ENCODE results near the gene NTRK2. TPM values are rescaled to one million over a fixed set of nuclear protein-coding genes. Genes with fewer than 3 reads are reported as not detected.

Gene NTRK2
- total and polyA plus RNA-seq, 12 donors: 0.43 to 5.6 (median 2.1) TPM

DNA sequence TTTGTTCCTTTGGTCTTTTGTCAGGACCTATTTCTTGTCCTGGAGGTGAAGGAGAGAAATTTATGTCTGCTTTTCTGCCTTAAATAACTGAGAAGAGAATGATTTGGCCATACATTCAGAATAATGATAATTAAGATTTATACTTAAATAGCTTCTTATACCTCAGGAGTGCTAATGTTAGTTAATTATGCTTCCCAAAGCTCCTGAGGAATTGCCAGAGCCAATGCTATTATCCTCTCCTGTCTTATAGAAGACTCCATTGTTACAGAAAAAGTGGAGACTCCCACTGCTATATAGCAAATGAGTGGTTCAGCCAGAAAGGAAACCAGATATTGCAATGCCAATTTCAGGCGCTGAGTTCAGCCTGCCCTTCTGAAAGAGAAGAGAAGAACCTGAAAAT is 67.0 kb downstream of the NTRK2 start:
- Histone ChIP-seq H3K27me3 (no peaks in the 10 kb centered on the region), H3K9me3 (replicated peaks in 1 of 3) (no peaks in the 10 kb centered on the region), H3K4me3 (no peak overlapping the region), H3K36me3 (replicated peaks in 1 of 2) (no peaks in the 10 kb centered on the region), H3K27ac (no peak overlapping the region), H3K4me1 (replicated peaks in 1 of 2) (no peaks in the 10 kb centered on the region)
- TF ChIP-seq, protein P1, sequence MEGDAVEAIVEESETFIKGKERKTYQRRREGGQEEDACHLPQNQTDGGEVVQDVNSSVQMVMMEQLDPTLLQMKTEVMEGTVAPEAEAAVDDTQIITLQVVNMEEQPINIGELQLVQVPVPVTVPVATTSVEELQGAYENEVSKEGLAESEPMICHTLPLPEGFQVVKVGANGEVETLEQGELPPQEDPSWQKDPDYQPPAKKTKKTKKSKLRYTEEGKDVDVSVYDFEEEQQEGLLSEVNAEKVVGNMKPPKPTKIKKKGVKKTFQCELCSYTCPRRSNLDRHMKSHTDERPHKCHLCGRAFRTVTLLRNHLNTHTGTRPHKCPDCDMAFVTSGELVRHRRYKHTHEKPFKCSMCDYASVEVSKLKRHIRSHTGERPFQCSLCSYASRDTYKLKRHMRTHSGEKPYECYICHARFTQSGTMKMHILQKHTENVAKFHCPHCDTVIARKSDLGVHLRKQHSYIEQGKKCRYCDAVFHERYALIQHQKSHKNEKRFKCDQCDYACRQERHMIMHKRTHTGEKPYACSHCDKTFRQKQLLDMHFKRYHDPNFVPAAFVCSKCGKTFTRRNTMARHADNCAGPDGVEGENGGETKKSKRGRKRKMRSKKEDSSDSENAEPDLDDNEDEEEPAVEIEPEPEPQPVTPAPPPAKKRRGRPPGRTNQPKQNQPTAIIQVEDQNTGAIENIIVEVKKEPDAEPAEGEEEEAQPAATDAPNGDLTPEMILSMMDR (IDR thresholded peaks at IDR 0.05): no peak
- TF ChIP-seq POLR2A (IDR thresholded peaks at IDR 0.05): no peak
- WGBS, 4 donors: 68 to 74% (median 73%) methylated on average over 1 of the region's 1 CpG
- no peak for DNase-seq
- intact Hi-C loops (cut with DNase I): no loop called here

DNA sequence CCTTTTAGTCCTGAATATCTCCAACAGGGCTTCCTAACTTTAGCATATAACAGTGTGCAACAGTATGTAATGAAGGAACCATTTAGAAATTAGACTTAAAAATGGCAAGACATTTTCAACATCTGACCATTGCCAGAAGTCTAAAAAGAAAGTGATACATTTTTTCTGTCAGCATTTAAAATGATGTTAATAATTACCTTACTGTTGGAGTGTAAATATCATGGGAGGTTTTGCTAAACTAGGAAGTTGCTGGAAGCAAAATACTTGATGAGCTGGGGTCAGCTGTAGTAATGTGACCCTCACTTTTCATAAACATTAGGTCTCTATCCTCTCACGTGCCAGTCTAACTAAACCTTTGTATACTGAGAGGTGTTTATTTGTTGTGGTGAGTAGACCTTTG is 68.8 kb downstream of the NTRK2 start:
- Histone ChIP-seq H3K27ac (no peak overlapping the region), H3K4me1 (replicated peaks in 1 of 2) (no peaks in the 10 kb centered on the region), H3K27me3 (no peaks in the 10 kb centered on the region), H3K4me3 (no peak overlapping the region), H3K36me3 (replicated peaks in 1 of 2) (no peaks in the 10 kb centered on the region), H3K9me3 (replicated peaks in 1 of 3) (no peaks in the 10 kb centered on the region)
- DNase-seq: no peak
- intact Hi-C loops (cut with DNase I): no loop called here
- TF ChIP-seq, protein P1 (IDR thresholded peaks at IDR 0.05): no peak
- no peak for TF ChIP-seq POLR2A (IDR thresholded peaks at IDR 0.05)
- 47 to 74% (median 62%) methylated on average over 1 of the region's 1 CpG for WGBS, 4 donors

DNA sequence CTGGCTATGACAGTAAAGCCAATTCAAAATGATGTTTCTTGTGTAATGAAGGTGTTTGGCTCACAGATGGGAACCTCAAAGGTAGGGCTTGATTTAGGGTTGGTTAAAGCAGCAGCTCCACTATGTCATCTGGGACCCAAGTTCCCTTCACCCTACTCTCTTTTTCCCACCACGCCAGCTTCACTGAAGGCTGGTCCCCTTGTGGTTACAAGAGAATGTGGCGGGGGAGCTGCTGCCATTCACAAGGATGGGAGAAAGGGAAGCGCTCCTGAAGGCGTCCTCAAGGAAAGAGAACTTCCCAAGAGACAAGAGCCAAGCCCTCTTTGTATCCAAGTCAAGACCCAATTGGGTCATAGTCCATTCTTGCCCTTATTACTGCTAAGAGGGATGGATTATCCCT is 72.7 kb downstream of the NTRK2 start:
- H3K4me1 ChIP-seq (replicated peaks in 1 of 2): no peaks in the 10 kb centered on the region
- H3K27ac ChIP-seq: no peak overlapping the region
- no peaks in the 10 kb centered on the region for H3K27me3 ChIP-seq
- TF ChIP-seq, protein P1 (IDR thresholded peaks at IDR 0.05): no peak
- TF ChIP-seq POLR2A (IDR thresholded peaks at IDR 0.05): no peak
- H3K9me3 ChIP-seq (replicated peaks in 1 of 3): no peaks in the 10 kb centered on the region
- 82 to 92% (median 91%) methylated on average over 4 of the region's 4 CpGs for WGBS, 4 donors
- intact Hi-C loops (cut with DNase I): no loop called here
- DNase-seq: no peak
- no peak overlapping the region for H3K4me3 ChIP-seq
- no peaks in the 10 kb centered on the region for H3K36me3 ChIP-seq (replicated peaks in 1 of 2)

DNA sequence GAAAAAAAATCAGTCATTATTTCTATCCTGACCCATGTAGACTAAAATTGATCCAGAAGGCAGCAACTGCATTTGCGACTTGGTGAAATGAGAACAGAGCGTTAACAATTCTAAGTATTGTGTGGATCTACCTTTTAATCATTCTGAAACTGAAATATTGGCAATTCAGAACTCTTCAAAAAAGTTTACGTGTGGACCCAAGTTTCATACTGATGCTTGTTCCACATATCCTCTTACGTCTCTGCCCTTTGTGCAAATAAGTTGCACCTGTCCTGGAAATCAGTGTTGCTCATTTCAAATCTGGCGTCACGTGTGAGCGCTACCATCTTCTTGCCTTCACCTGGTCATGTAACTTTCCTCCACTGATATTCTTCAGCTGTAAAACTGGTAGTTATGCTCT is 74.7 kb downstream of the NTRK2 start:
- intact Hi-C loops (cut with DNase I): no loop called here
- Histone ChIP-seq H3K9me3 (replicated peaks in 1 of 3) (no peaks in the 10 kb centered on the region), H3K27me3 (no peaks in the 10 kb centered on the region), H3K27ac (no peak overlapping the region), H3K4me3 (no peak overlapping the region), H3K4me1 (replicated peaks in 1 of 2) (no peaks in the 10 kb centered on the region), H3K36me3 (replicated peaks in 1 of 2) (no peaks in the 10 kb centered on the region)
- WGBS, 4 donors: 82 to 89% (median 87%) methylated on average over 7 of the region's 7 CpGs
- no peak for DNase-seq
- TF ChIP-seq, protein P1 (IDR thresholded peaks at IDR 0.05): no peak
- TF ChIP-seq POLR2A (IDR thresholded peaks at IDR 0.05): no peak
